Breast epithelium (tissue), 3 donors: Measurements from ENCODE around the gene FSHR.

Source experiments
- CTCF ChIP-seq, 3 donors: fragments of 450-650 bp; IDR thresholded peaks; one replicate each; pipeline ENCODE4 v1.5.1; 2016 to 2017; ENCODE audit warnings: antibody characterized with exemption in 3 of 3, mild to moderate bottlenecking in 3 of 3, moderate library complexity in 3 of 3
- POLR2A ChIP-seq: fragments of 450-650 bp; IDR thresholded peaks from one replicate; pipeline ENCODE4 v1.6.1; 2016; ENCODE audit warnings: antibody characterized with exemption, mild to moderate bottlenecking, moderate library complexity
- POLR2AphosphoS5 ChIP-seq, 3 donors: sonication (generic); formaldehyde crosslinking; IDR thresholded peaks; one replicate each; pipeline ENCODE4 v1.6.1; 2017; ENCODE audit warnings: antibody characterized with exemption in 3 of 3

- TF ChIP-seq CTCF (IDR thresholded peaks at IDR 0.05) (no peak), POLR2A (no peak), POLR2AphosphoS5 (IDR thresholded peaks at IDR 0.05) (no peak)
Measured at GRCh38 chr2:49131801-49132200, 22.5 kb downstream of the FSHR start.
